ENCODE data around the gene ZNF165. TPM values are rescaled to one million over a fixed set of nuclear protein-coding genes. Genes with fewer than 3 reads are reported as not detected.

ZNF165 gene
- total and polyA plus RNA-seq, 2 of the 13 experiments (the other 11 are each of a cell fraction or from before 2014, with no cell fraction given) = 0.58 to 8.6 TPM

GRCh38 chr6:28104392-28105244 is 24.2 kb downstream of the ZNF165 start (continued):
- TF ChIP-seq NFAT5 (CRISPR knock-in tag; IDR thresholded peaks at IDR 0.05) = peak; percentile 90
- TF ChIP-seq KMT2B (CRISPR knock-in tag; IDR thresholded peaks at IDR 0.05) = peak; percentile 86
- TF ChIP-seq PRDM10 (CRISPR knock-in tag; IDR thresholded peaks at IDR 0.05; ENCODE audit: low read depth) = 0 out of 2 replicates have a peak, but pooled peaks have one; percentile 23
- no peak for TF ChIP-seq JDP2 (CRISPR knock-in tag; IDR thresholded peaks at IDR 0.05; ENCODE audit: borderline replicate concordance)
- TF ChIP-seq BCLAF1 (IDR thresholded peaks at IDR 0.05) = no peak
- no peak for TF ChIP-seq ZMAT5 (CRISPR knock-in tag; IDR thresholded peaks at IDR 0.05; ENCODE audit: borderline replicate concordance, low read depth)
- no peak for TF ChIP-seq ZNF512 (CRISPR knock-in tag; IDR thresholded peaks at IDR 0.05)
- no peak for TF ChIP-seq HDAC6 (IDR thresholded peaks at IDR 0.05; ENCODE audit: low read depth, low read length)
- TF ChIP-seq ZNF720 (CRISPR knock-in tag; IDR thresholded peaks at IDR 0.05) = no peak
- peak; percentile 86 for TF ChIP-seq ZNF275 (CRISPR knock-in tag; IDR thresholded peaks at IDR 0.05; ENCODE audit: borderline replicate concordance)
- TF ChIP-seq ATF7-NPFF (CRISPR knock-in tag; IDR thresholded peaks at IDR 0.05; ENCODE audit: low read depth) = peak; percentile 71; the same call in 1 of the 2 replicates

All from HepG2 (cell line).